ENCODE results near the gene SLK. TPM values are rescaled to one million over a fixed set of nuclear protein-coding genes. Genes with fewer than 3 reads are reported as not detected.

The SLK gene
- total and polyA plus RNA-seq, 10 donors, result 5.6 to 47.4 (median 32.8) TPM

- peak overlapping the region; percentile 71 to 94 (median 78) for H3K4me3 ChIP-seq
- TF ChIP-seq POLR2A (IDR thresholded peaks at IDR 0.05), result no peak
- peaks cover 0 to 3% (median 0%) of the 10 kb centered on the region in 6 donors for H3K36me3 ChIP-seq
- WGBS, 5 donors, result 47 to 56% (median 50%) methylated on average over 21 to 23 of the region's 23 CpGs
- DNase-seq, result no peak
- H3K9me3 ChIP-seq, result no peaks in the 10 kb centered on the region
- peaks cover 31 to 74% (median 53%) of the 10 kb centered on the region in 6 donors for H3K4me1 ChIP-seq
- H3K27ac ChIP-seq, result peak overlapping the region in 5 of 8 donors; percentile 17 to 99 (median 98)
- no peaks in the 10 kb centered on the region for H3K27me3 ChIP-seq (replicated peaks in 1 of 7)
- intact Hi-C loops (cut with DNase I; ENCODE audit: low total_unique reads), result loop anchor here (10.0 kb wide), 1 partner anchor 156 kb away; the partner anchor contains the start of gene SFR1
Measured at GRCh38 chr10:103968441-103969391, 1.8 kb downstream of the SLK start.

- no peak for DNase-seq
- Histone ChIP-seq H3K9me3 (no peaks in the 10 kb centered on the region), H3K4me3 (peak overlapping the region; percentile 10 to 94 (median 73)), H3K36me3 (peaks cover 0 to 3% (median 0%) of the 10 kb centered on the region in 6 donors), H3K27me3 (replicated peaks in 1 of 7) (no peaks in the 10 kb centered on the region), H3K27ac (peak overlapping the region in 6 of 8 donors; percentile 15 to 99 (median 98)), H3K4me1 (peaks cover 31 to 76% (median 53%) of the 10 kb centered on the region in 6 donors)
- 15 to 27% (median 25%) methylated on average over 4 of the region's 4 CpGs for WGBS, 5 donors
- TF ChIP-seq POLR2AphosphoS5 (IDR thresholded peaks at IDR 0.05), result no peak
- TF ChIP-seq POLR2A (IDR thresholded peaks at IDR 0.05), result no peak
- no peak for TF ChIP-seq CTCF (IDR thresholded peaks at IDR 0.05 in 8 of 11, conservative IDR thresholded peaks at IDR 0.05 in 3 of 11)
- intact Hi-C loops (cut with DNase I; ENCODE audit: low total_unique reads), result loop anchor here (10.0 kb wide), 1 partner anchor 155 kb away; the partner anchor contains the start of gene SFR1
Measured at GRCh38 chr10:103969436-103969835, 2.5 kb downstream of the SLK start.

GRCh38 chr10:103969857-103970627 is 3.1 kb downstream of the SLK start:
- peaks cover 0 to 3% (median 0%) of the 10 kb centered on the region in 6 donors for H3K36me3 ChIP-seq
- WGBS, 5 donors, result 54 to 64% (median 58%) methylated on average over 2 of the region's 2 CpGs
- no peaks in the 10 kb centered on the region for H3K27me3 ChIP-seq (replicated peaks in 1 of 7)
- H3K27ac ChIP-seq, result peak overlapping the region in 6 of 8 donors; percentile 15 to 99 (median 98)
- no peak for DNase-seq
- H3K4me3 ChIP-seq, result peak overlapping the region; percentile 10 to 94 (median 73)
- no peaks in the 10 kb centered on the region for H3K9me3 ChIP-seq
- peaks cover 31 to 80% (median 55%) of the 10 kb centered on the region in 6 donors for H3K4me1 ChIP-seq
- intact Hi-C loops (cut with DNase I; ENCODE audit: low total_unique reads), result loop anchor here (10.0 kb wide), 2 partner anchors 55 to 155 kb away; partner anchors contain the start of genes SFR1 and STN1
- TF ChIP-seq CTCF (IDR thresholded peaks at IDR 0.05 in 8 of 11, conservative IDR thresholded peaks at IDR 0.05 in 3 of 11) (no peak), POLR2AphosphoS5 (IDR thresholded peaks at IDR 0.05) (no peak), POLR2A (IDR thresholded peaks at IDR 0.05) (no peak)

GRCh38 chr10:103975169-103975568 is 8.2 kb downstream of the SLK start:
- no peaks in the 10 kb centered on the region for H3K27me3 ChIP-seq (replicated peaks in 1 of 7)
- H3K27ac ChIP-seq, result no peak overlapping the region
- DNase-seq, result no peak
- H3K4me1 ChIP-seq, result peaks cover 19 to 90% (median 40%) of the 10 kb centered on the region in 6 donors
- intact Hi-C loops (cut with DNase I; ENCODE audit: low total_unique reads), result loop anchor here (10.0 kb wide), 1 partner anchor 60 kb away; the partner anchor contains the start of gene STN1
- no peak overlapping the region for H3K4me3 ChIP-seq
- WGBS, 5 donors, result 93 to 100% (median 96%) methylated on average over 1 of the region's 1 CpG
- no peaks in the 10 kb centered on the region for H3K9me3 ChIP-seq
- TF ChIP-seq POLR2A (IDR thresholded peaks at IDR 0.05), result no peak
- no peak for TF ChIP-seq POLR2AphosphoS5 (IDR thresholded peaks at IDR 0.05)
- TF ChIP-seq CTCF (IDR thresholded peaks at IDR 0.05 in 8 of 11, conservative IDR thresholded peaks at IDR 0.05 in 3 of 11), result no peak
- H3K36me3 ChIP-seq, result peaks cover 0 to 3% (median 0%) of the 10 kb centered on the region in 6 donors
